Endodermal cell (in vitro differentiated cells): ENCODE measurements around the gene PARN. TPM values are rescaled to one million over a fixed set of nuclear protein-coding genes. Genes with fewer than 3 reads are reported as not detected.

Source experiments
- DNase-seq: peaks from one replicate; pipeline ENCODE4 v3.0.0-alpha.2; 2017
- H3K27ac ChIP-seq: 2 replicates; pipeline ENCODE4 v1.5.1; 2013; ENCODE audit warnings: mild to moderate bottlenecking, low read depth, low read length, moderate library complexity
- H3K27me3 ChIP-seq: 2 replicates; pipeline ENCODE4 v1.6.1; 2013; ENCODE audit warnings: mild to moderate bottlenecking, low read length, moderate library complexity; ENCODE audit not compliant: insufficient read depth, control insufficient read depth, poor library complexity, severe bottlenecking
- H3K36me3 ChIP-seq: 2 replicates; pipeline ENCODE4 v1.7.0; 2013; ENCODE audit warnings: mild to moderate bottlenecking, low read length, moderate library complexity; ENCODE audit not compliant: control insufficient read depth, insufficient read depth
- H3K4me1 ChIP-seq: one replicate; pipeline ENCODE4 v1.7.0; 2013; ENCODE audit warnings: low read length; ENCODE audit not compliant: control insufficient read depth, insufficient read depth
- H3K4me3 ChIP-seq: 2 replicates; pipeline ENCODE4 v1.5.1; 2013; ENCODE audit warnings: mild to moderate bottlenecking, low read length, moderate library complexity
- H3K9ac ChIP-seq: 2 replicates; pipeline ENCODE4 v1.6.1; 2013; ENCODE audit warnings: mild to moderate bottlenecking, low read length, moderate library complexity; ENCODE audit not compliant: poor library complexity, severe bottlenecking; ENCODE audit errors: extremely low read depth
- H3K9me3 ChIP-seq: 2 replicates; pipeline ENCODE4 v1.6.1; 2013; ENCODE audit warnings: mild to moderate bottlenecking, low read length, moderate library complexity; ENCODE audit not compliant: control insufficient read depth
- H3K27ac Mint-ChIP-seq: 2 replicates; pipeline ENCODE4 v1.8.0; 2020; ENCODE audit warnings: mixed read lengths
- H3K27me3 Mint-ChIP-seq: 2 replicates; pipeline ENCODE4 v1.8.0; 2021; ENCODE audit warnings: mild to moderate bottlenecking, mixed read lengths; ENCODE audit not compliant: insufficient read depth
- H3K36me3 Mint-ChIP-seq: 2 replicates; pipeline ENCODE4 v1.8.0; 2020; ENCODE audit warnings: low read depth, mixed read lengths
- H3K4me1 Mint-ChIP-seq: 2 replicates; pipeline ENCODE4 v1.8.0; 2020; ENCODE audit warnings: mixed read lengths
- H3K4me3 Mint-ChIP-seq: 2 replicates; pipeline ENCODE4 v1.8.0; 2020; ENCODE audit warnings: mild to moderate bottlenecking, moderate library complexity, mixed read lengths
- H3K9me3 Mint-ChIP-seq: 2 replicates; pipeline ENCODE4 v1.8.0; 2020; ENCODE audit warnings: mild to moderate bottlenecking, mixed read lengths
- CTCF ChIP-seq: fragments of 200-600 bp; sonication (generic); conservative IDR thresholded peaks from 2 replicates; pipeline ENCODE4 v1.5.0; 2021; ENCODE audit warnings: antibody characterized with exemption, mild to moderate bottlenecking
- WGBS, 2 experiments: methylation state at CpG; one replicate each; pipeline versions ENCODE4 v1.1.5 to v1.1.7; 2013; ENCODE audit warnings: missing lambda C conversion rate in 2 of 2, mixed read lengths in 1 of 2; ENCODE audit not compliant: insufficient coverage in 1 of 2, insufficient read length in 1 of 2; 5-methylcytosine and 5-hydroxymethylcytosine counted together
- long read RNA-seq, 4 experiments: library from polyadenylated mRNA in 2 of 4; library from RNA in 1 of 4; library from capped mRNA in 1 of 4; stranded (forward) in 3 of 4; unstranded in 1 of 4; transcript quantifications; one replicate each; pipeline ENCODE4 v2.0.0, GENCODE V29; 2020 to 2021; ENCODE audit warnings: inconsistent platforms in 1 of 4
- polyA plus RNA-seq, 2 experiments: library from polyadenylated mRNA; stranded (reverse); fragments of 50-300 nt; gene quantifications; one replicate each; pipeline ENCODE4 v1.2.3, GENCODE V29; 2013
- total RNA-seq, 2 donors: library from RNA; stranded (reverse); fragmentation: NEBNext Ultra II Directional in 1 of 2; extraction: Animal tissue kit (Norgen Biotek cat#: 25700) in 1 of 2; gene quantifications; 2 replicates in 1 of 2; 3 replicates in 1 of 2; pipeline ENCODE4 v1.2.1, GENCODE V29; 2021

The PARN gene
- total RNA-seq: 10 to 100 TPM; 43.7 to 45.7 TPM
- 29.8 TPM for polyA plus RNA-seq (2013, experiment 1 of 2)
- polyA plus RNA-seq (2013, experiment 2 of 2): 27.5 TPM
- long read RNA-seq, experiment 1, partial matches to known transcripts: 8 of 22 reads
- long read RNA-seq, experiment 1, other reads (novel, unspliced or antisense): 13 of 22 reads
- long read RNA-seq, experiment 2, transcript PARN-203 (24 exons, 3,078 nt): major isoform, 80 of 114 reads
- long read RNA-seq, experiment 2, partial matches to known transcripts: 6 of 114 reads
- long read RNA-seq, experiment 2, other reads (novel, unspliced or antisense): 27 of 114 reads
- long read RNA-seq, experiment 3, transcript PARN-203 (24 exons, 3,078 nt): major isoform, 207 of 305 reads
- long read RNA-seq, experiment 3, partial matches to known transcripts: 31 of 305 reads
- long read RNA-seq, experiment 3, other reads (novel, unspliced or antisense): 63 of 305 reads
- long read RNA-seq, experiment 4, partial matches to known transcripts: 4 of 12 reads
- long read RNA-seq, experiment 4, other reads (novel, unspliced or antisense): 6 of 12 reads

GRCh38 chr16:14629919-14630619 lies at the start of gene PARN:
PARN (minus strand) TSS chr16:14630260; CDS start chr16:14630125, 135 bp downstream.
- WGBS, 2 experiments: 3 to 5% methylated on average over 25 to 51 of the region's 51 CpGs

GRCh38 chr16:14678748-14679497 lies 48.9 kb upstream of the PARN start:
- Histone ChIP-seq H3K4me1 (no peaks in the 10 kb centered on the region), H3K27me3 (no peaks in the 10 kb centered on the region), H3K9me3 (no peaks in the 10 kb centered on the region), H3K9ac (no peak overlapping the region), H3K27ac (no peak overlapping the region), H3K4me3 (no peak overlapping the region), H3K36me3 (no peaks in the 10 kb centered on the region)
- WGBS, 2 experiments: 77 to 79% methylated on average over 5 to 11 of the region's 11 CpGs
- Mint-ChIP-seq H3K4me1 (no peaks in the 10 kb centered on the region), H3K9me3 (no peaks in the 10 kb centered on the region), H3K27ac (no peak overlapping the region), H3K36me3 (no peaks in the 10 kb centered on the region), H3K27me3 (peaks cover 2% of the 10 kb centered on the region), H3K4me3 (no peak overlapping the region)
- no peak for TF ChIP-seq CTCF
- DNase-seq: no peak

More at GRCh38 chr16:14629919-14630619, at the start of gene PARN:
- Histone ChIP-seq H3K4me3 (peak within 1 kb of the TSS; percentile 95), H3K36me3 (peaks cover 42% of the 10 kb centered on the region), H3K9ac (peak within 1 kb of the TSS; percentile 95), H3K27ac (peak within 1 kb of the TSS; percentile 88), H3K4me1 (peaks cover 5% of the 10 kb centered on the region), H3K9me3 (no peaks in the 10 kb centered on the region), H3K27me3 (no peaks in the 10 kb centered on the region)
- DNase-seq: peak; percentile 98
- no peaks in the 10 kb centered on the region for H3K27me3 Mint-ChIP-seq
- TF ChIP-seq CTCF: no peak
- peak within 1 kb of the TSS; percentile 98 for H3K27ac Mint-ChIP-seq
- H3K4me3 Mint-ChIP-seq: peak within 1 kb of the TSS; percentile 83
- H3K36me3 Mint-ChIP-seq: peaks cover 30% of the 10 kb centered on the region
- no peaks in the 10 kb centered on the region for H3K9me3 Mint-ChIP-seq
- peaks cover 22% of the 10 kb centered on the region for H3K4me1 Mint-ChIP-seq

DNA sequence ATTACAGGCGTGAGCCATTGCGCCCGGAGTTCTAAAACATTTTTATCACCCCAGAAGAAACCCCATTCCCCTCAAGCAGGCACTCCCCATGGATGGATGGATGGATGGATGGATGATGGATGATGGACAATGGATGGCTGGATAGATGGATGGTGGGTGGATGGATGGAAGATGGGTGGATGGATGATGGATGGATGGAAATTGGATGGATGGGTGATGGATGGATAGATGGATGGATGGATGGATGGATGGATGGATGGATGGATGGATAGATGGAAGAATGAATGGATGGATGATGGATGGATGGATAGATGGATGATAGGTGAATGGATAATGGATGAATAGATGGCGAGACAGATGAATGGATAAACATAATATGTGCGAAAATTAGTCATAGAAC lies 47.6 kb upstream of the PARN start:
- no peaks in the 10 kb centered on the region for H3K36me3 ChIP-seq
- H3K9ac ChIP-seq: no peak overlapping the region
- TF ChIP-seq CTCF: no peak
- no peaks in the 10 kb centered on the region for H3K9me3 ChIP-seq
- WGBS, 2 experiments: 91 to 92% methylated on average over 2 to 5 of the region's 5 CpGs
- DNase-seq: no peak
- H3K27ac ChIP-seq: no peak overlapping the region
- no peak overlapping the region for H3K27ac Mint-ChIP-seq
- H3K4me3 ChIP-seq: no peak overlapping the region
- no peaks in the 10 kb centered on the region for H3K36me3 Mint-ChIP-seq
- H3K27me3 ChIP-seq: no peaks in the 10 kb centered on the region
- H3K27me3 Mint-ChIP-seq: peaks cover 2% of the 10 kb centered on the region
- H3K4me3 Mint-ChIP-seq: no peak overlapping the region
- H3K4me1 ChIP-seq: no peaks in the 10 kb centered on the region
- H3K9me3 Mint-ChIP-seq: no peaks in the 10 kb centered on the region
- H3K4me1 Mint-ChIP-seq: no peaks in the 10 kb centered on the region
